ENCODE measurements around the gene RDH13.
"Not testable (repeated sequence)": the region's sequence is repeated elsewhere in the genome, so short reads cannot be mapped to it uniquely, and the experiment has no call there.

RDH13 gene

DNA sequence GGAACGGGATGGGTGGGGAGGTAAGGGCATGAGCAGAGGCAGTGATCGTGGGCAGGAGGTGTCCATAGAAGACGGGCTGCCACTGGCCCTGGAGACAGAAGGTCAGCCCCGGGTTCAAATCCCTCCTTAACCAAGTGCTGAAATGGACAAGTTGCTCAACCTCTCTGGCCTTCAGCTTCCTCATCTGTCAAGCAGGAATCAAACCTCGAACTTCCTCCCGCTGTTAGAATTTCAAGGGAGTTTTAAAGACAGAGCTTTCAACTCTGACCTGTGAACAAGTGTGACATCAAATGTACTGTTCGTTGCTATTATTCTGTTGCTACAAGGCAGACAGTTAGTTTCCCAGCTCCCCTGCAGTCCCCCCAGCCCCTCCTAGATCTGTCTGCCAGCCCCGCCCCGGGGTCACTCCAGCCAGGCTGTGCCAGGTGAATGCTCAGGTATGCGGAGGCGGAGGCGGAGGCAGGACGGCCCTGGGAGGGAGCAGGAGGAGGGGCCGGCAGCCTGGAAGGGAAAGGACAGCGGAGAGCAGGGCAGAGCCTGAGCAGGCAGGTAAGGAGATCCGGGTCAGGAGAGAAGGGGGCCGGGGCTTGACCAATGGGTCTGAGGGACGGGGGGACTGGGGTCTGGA lies 12.5 kb upstream of the RDH13 start, which contains the start of gene EPS8L1:
Gene EPS8L1, plus strand, starts transcription at position 499 of the 628 bp plus-strand sequence. CDS start 576 bp downstream, outside the sequence.
- no peak within 1 kb of the TSS for H3K27ac ChIP-seq (ENCODE audit: low read depth, low read length)
- peaks cover 0 to 6% of the 10 kb centered on the region in 2 donors for H3K27me3 ChIP-seq (ENCODE audit: control insufficient read depth in 1 of 2, insufficient read depth in 2 of 2, low read length in 2 of 2)
- no peaks in the 10 kb centered on the region for H3K36me3 ChIP-seq (ENCODE audit: control insufficient read depth in 1 of 2, insufficient read depth in 2 of 2, low read length in 2 of 2)
- H3K4me1 ChIP-seq (ENCODE audit: control insufficient read depth in 1 of 2, insufficient read depth in 2 of 2, low read length in 2 of 2) = peaks cover 28 to 30% of the 10 kb centered on the region in 2 donors
- H3K9me3 ChIP-seq (ENCODE audit: control insufficient read depth in 1 of 2, low read length in 2 of 2) = no peaks in the 10 kb centered on the region
- peak within 1 kb of the TSS in 1 of 2 donors; percentile 32 for H3K4me3 ChIP-seq (ENCODE audit: low read depth in 1 of 2, low read length in 2 of 2)
- no peak within 1 kb of the TSS for H3K9ac ChIP-seq (ENCODE audit: low read depth in 1 of 2, low read length in 2 of 2)

DNA sequence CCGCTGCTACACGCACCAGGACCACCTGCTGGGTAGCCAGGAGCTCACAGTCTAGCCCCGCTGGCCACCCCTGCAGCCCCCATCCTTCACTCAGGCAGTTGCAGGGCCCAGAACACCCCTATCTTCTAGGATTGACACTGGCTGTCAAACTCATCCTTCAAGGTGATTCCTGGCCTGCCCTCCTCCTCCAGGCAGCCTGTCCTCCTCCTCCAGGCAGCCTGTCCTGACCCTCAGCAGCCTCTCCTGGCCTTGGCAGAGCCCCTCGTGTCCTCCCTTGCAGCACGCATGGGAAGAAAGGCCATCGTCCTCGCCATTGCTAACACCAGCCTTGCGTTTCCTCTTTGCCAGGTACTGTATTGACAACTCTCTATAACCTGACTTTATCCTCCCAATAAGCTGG lies 9.0 kb upstream of the RDH13 start:
- Histone ChIP-seq H3K9ac (ENCODE audit: low read depth in 1 of 2, low read length in 2 of 2) (peak overlapping the region in 1 of 2 donors; percentile 32), H3K27ac (ENCODE audit: low read depth, low read length) (no peak overlapping the region), H3K9me3 (ENCODE audit: control insufficient read depth in 1 of 2, low read length in 2 of 2) (no peaks in the 10 kb centered on the region), H3K27me3 (ENCODE audit: control insufficient read depth in 1 of 2, insufficient read depth in 2 of 2, low read length in 2 of 2) (peaks cover 0 to 4% of the 10 kb centered on the region in 2 donors), H3K4me1 (ENCODE audit: control insufficient read depth in 1 of 2, insufficient read depth in 2 of 2, low read length in 2 of 2) (peaks cover 20 to 27% of the 10 kb centered on the region in 2 donors), H3K4me3 (ENCODE audit: low read depth in 1 of 2, low read length in 2 of 2) (no peak overlapping the region), H3K36me3 (ENCODE audit: control insufficient read depth in 1 of 2, insufficient read depth in 2 of 2, low read length in 2 of 2) (no peaks in the 10 kb centered on the region)

DNA sequence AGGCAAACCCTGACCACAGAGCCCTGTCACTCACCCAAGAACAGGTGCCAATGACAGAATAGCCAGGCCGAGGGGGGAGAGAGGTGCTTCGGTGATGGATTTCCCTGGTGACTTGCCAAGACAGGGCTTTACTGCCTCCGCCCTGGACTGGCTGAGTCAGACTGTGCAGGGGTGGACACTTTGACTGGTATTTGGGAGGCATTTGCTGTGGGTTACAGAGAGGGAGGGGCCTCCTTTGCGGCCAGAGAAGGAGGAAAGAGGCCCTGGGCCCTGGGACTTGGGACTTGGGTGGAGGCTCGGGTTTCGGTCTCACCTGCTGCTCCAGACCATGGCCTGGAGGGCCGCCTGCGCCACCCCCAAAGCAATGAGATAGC lies 8.2 kb upstream of the RDH13 start:
- H3K9me3 ChIP-seq (ENCODE audit: control insufficient read depth in 1 of 2, low read length in 2 of 2) = no peaks in the 10 kb centered on the region
- H3K27ac ChIP-seq (ENCODE audit: low read depth, low read length) = peak overlapping the region; percentile 50
- H3K27me3 ChIP-seq (ENCODE audit: control insufficient read depth in 1 of 2, insufficient read depth in 2 of 2, low read length in 2 of 2) = peaks cover 0 to 4% of the 10 kb centered on the region in 2 donors

DNA sequence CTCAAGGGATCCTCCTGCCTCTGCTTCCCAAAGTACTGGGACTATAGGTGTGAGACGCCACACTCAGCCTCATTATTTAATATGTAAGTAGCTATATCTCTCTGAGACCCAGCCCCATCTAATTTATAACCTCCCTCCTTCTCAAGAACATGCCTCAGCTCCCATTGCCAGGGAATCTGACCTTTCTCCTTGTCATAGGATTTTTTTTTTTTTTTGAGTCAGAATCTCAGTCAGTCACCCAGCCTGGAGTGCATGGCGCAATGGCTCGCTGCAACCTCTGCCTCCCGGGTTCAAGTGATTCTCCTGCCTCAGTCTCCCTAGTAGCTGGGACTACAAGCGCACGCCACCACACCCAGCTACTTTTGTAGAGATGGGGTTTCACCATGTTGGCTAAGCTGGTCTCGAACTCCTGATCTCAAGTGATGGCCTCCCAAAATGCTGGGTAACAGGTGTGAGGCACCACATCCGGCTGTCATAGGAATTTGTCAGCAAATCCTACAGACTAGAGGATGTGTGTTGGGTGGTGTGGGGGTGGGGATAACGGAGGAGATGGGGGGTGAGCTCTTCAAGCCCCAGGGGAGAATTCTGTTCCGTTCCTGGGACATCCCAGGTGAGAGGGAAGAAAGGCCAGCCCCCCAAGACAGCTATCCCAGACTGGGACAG lies 7.6 kb upstream of the RDH13 start:
- no peaks in the 10 kb centered on the region for H3K36me3 ChIP-seq (ENCODE audit: control insufficient read depth in 1 of 2, insufficient read depth in 2 of 2, low read length in 2 of 2)
- peaks cover 0 to 4% of the 10 kb centered on the region in 2 donors for H3K27me3 ChIP-seq (ENCODE audit: control insufficient read depth in 1 of 2, insufficient read depth in 2 of 2, low read length in 2 of 2)
- H3K4me1 ChIP-seq (ENCODE audit: control insufficient read depth in 1 of 2, insufficient read depth in 2 of 2, low read length in 2 of 2) = peaks cover 19 to 27% of the 10 kb centered on the region in 2 donors
- H3K9ac ChIP-seq (ENCODE audit: low read depth in 1 of 2, low read length in 2 of 2) = no peak overlapping the region
- H3K4me3 ChIP-seq (ENCODE audit: low read depth in 1 of 2, low read length in 2 of 2) = no peak overlapping the region
- H3K9me3 ChIP-seq (ENCODE audit: control insufficient read depth in 1 of 2, low read length in 2 of 2) = no peaks in the 10 kb centered on the region
- H3K27ac ChIP-seq (ENCODE audit: low read depth, low read length) = peak overlapping the region; percentile 50

More for the DNA sequence above, 8.2 kb upstream of the RDH13 start:
- Histone ChIP-seq H3K9ac (ENCODE audit: low read depth in 1 of 2, low read length in 2 of 2) (no peak overlapping the region), H3K4me3 (ENCODE audit: low read depth in 1 of 2, low read length in 2 of 2) (no peak overlapping the region), H3K4me1 (ENCODE audit: control insufficient read depth in 1 of 2, insufficient read depth in 2 of 2, low read length in 2 of 2) (peaks cover 20 to 27% of the 10 kb centered on the region in 2 donors), H3K36me3 (ENCODE audit: control insufficient read depth in 1 of 2, insufficient read depth in 2 of 2, low read length in 2 of 2) (no peaks in the 10 kb centered on the region)

DNA sequence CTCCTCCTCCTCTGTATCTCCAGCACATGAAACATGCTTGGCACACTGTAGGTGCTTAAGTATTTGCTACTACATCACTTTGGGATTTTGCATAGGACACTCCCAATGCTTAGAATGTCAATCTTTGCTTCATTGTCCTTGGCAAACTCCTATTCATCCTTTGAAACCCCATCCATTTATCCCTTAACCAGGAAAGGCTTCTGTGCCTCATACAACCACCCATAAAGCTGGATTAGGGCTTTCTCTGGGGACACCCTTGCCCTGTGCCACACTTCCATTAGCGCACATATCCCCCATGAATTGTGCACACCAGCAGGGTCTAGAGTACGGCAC lies 6.9 kb upstream of the RDH13 start:
- Histone ChIP-seq H3K36me3 (ENCODE audit: control insufficient read depth in 1 of 2, insufficient read depth in 2 of 2, low read length in 2 of 2) (no peaks in the 10 kb centered on the region), H3K4me3 (ENCODE audit: low read depth in 1 of 2, low read length in 2 of 2) (peak overlapping the region; percentile 44 to 45), H3K9me3 (ENCODE audit: control insufficient read depth in 1 of 2, low read length in 2 of 2) (no peaks in the 10 kb centered on the region), H3K27me3 (ENCODE audit: control insufficient read depth in 1 of 2, insufficient read depth in 2 of 2, low read length in 2 of 2) (peaks cover 0 to 4% of the 10 kb centered on the region in 2 donors), H3K9ac (ENCODE audit: low read depth in 1 of 2, low read length in 2 of 2) (peak overlapping the region in 1 of 2 donors; percentile 67), H3K4me1 (ENCODE audit: control insufficient read depth in 1 of 2, insufficient read depth in 2 of 2, low read length in 2 of 2) (peaks cover 13 to 23% of the 10 kb centered on the region in 2 donors), H3K27ac (ENCODE audit: low read depth, low read length) (peak overlapping the region; percentile 58)

DNA sequence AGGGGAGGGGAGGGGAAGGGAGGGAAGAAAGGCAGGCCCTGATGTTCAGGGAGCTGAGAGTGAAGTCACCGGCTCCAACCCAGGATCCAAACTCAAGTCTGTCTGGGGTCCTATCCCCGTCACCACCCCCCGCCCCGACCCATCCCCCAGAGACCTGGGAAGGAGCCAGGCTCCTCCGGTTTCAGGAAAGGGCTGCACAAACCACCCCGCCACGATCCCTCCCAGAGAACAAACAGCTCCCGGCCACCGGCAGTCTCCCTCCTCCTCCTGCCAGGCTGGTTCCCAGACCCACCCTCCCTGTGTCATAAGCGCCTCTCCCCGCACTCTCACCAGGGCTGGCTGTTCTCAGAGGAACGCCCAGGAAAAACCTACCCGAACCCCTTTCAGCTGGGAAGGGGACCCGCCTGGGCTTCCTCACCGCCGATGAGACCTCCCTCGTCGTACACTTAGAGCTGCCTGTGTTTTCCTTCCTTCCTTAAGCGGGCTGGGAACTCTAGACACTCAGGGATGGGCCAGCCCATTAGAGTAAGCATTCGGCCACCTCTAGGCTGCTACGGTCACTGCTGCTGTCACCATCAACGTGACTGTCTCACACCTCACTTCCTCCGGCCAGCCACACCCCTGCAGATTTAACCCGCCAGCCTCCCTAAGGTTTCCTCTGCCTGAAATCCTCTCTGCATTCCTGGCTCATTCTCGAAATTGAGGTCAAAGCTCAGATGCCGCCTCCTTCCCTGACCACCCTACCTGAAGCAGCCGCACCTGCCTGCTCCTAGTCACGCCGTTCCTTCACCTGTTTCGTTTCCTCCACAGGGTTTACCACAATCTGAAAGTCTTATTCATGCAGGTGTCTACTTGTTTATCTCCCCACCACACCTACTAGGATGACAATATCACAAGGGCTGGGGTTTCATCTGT lies 6.3 kb upstream of the RDH13 start:
- Histone ChIP-seq H3K4me3 (ENCODE audit: low read depth in 1 of 2, low read length in 2 of 2) (peak overlapping the region; percentile 44 to 45), H3K9ac (ENCODE audit: low read depth in 1 of 2, low read length in 2 of 2) (peak overlapping the region; percentile 59 to 67), H3K27me3 (ENCODE audit: control insufficient read depth in 1 of 2, insufficient read depth in 2 of 2, low read length in 2 of 2) (peaks cover 0 to 4% of the 10 kb centered on the region in 2 donors), H3K36me3 (ENCODE audit: control insufficient read depth in 1 of 2, insufficient read depth in 2 of 2, low read length in 2 of 2) (no peaks in the 10 kb centered on the region), H3K4me1 (ENCODE audit: control insufficient read depth in 1 of 2, insufficient read depth in 2 of 2, low read length in 2 of 2) (peaks cover 13 to 23% of the 10 kb centered on the region in 2 donors), H3K27ac (ENCODE audit: low read depth, low read length) (peak overlapping the region; percentile 58), H3K9me3 (ENCODE audit: control insufficient read depth in 1 of 2, low read length in 2 of 2) (no peaks in the 10 kb centered on the region)

DNA sequence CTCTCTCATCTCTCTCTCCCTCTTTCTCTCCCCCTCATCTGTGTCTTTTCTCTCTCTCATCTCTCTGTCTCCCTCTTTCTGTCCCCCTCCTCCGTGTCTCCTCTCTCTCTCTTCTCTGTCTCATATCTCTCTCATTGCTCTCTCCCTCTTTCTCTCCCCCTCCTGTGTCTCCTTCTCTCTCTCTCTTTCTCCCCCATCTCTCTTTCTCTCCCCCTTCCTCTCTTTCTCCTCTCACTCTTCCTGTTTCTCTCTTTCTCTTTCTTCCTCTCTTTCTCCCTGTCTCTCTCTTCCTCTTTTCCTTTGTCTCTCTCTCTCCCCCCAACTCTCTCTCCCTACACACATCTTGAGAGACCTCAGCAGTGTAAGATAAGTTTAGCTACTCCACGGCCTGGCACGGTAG lies 4.9 kb upstream of the RDH13 start:
- Histone ChIP-seq H3K36me3 (ENCODE audit: control insufficient read depth in 1 of 2, insufficient read depth in 2 of 2, low read length in 2 of 2) (no peaks in the 10 kb centered on the region), H3K9me3 (ENCODE audit: control insufficient read depth in 1 of 2, low read length in 2 of 2) (no peaks in the 10 kb centered on the region), H3K4me3 (ENCODE audit: low read depth in 1 of 2, low read length in 2 of 2) (no peak overlapping the region), H3K9ac (ENCODE audit: low read depth in 1 of 2, low read length in 2 of 2) (no peak overlapping the region), H3K27ac (ENCODE audit: low read depth, low read length) (no peak overlapping the region), H3K4me1 (ENCODE audit: control insufficient read depth in 1 of 2, insufficient read depth in 2 of 2, low read length in 2 of 2) (peaks cover 13 to 23% of the 10 kb centered on the region in 2 donors), H3K27me3 (ENCODE audit: control insufficient read depth in 1 of 2, insufficient read depth in 2 of 2, low read length in 2 of 2) (peaks cover 0 to 4% of the 10 kb centered on the region in 2 donors)

DNA sequence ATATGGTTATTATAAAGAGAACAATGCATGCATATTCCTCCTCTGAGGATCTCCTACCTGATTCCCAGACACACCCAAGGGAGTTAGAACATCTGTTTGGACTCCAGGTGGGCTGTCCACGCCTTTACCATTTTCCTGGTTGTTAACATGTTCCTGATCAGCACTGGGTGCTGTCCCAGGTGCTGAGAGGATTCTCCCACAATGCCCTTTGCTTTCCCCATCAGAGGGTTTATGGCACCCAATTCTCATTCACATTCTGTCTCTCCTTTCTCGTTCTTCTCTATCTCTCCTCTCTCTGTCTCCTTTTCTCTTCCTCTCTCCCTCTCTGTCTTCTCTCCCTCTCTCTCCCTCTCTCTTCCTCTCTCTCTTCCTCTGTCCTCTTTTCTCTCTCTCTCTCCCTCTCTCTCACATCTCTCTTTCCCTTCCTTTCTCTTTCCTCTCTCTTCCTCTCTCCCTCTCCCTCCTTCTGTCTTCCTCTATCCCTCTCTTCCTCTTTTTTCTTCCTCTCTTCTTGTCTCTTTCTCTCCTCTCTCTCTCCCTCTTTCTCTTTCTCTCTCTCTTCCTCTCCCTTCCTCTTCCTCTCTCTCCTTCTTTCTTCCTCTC lies 3.3 kb upstream of the RDH13 start:
- no peaks in the 10 kb centered on the region for H3K36me3 ChIP-seq (ENCODE audit: control insufficient read depth in 1 of 2, insufficient read depth in 2 of 2, low read length in 2 of 2)
- no peak overlapping the region for H3K9ac ChIP-seq (ENCODE audit: low read depth in 1 of 2, low read length in 2 of 2)
- H3K9me3 ChIP-seq (ENCODE audit: control insufficient read depth in 1 of 2, low read length in 2 of 2) = no peaks in the 10 kb centered on the region
- peaks cover 0 to 4% of the 10 kb centered on the region in 2 donors for H3K27me3 ChIP-seq (ENCODE audit: control insufficient read depth in 1 of 2, insufficient read depth in 2 of 2, low read length in 2 of 2)
- no peak overlapping the region for H3K27ac ChIP-seq (ENCODE audit: low read depth, low read length)
- H3K4me1 ChIP-seq (ENCODE audit: control insufficient read depth in 1 of 2, insufficient read depth in 2 of 2, low read length in 2 of 2) = peaks cover 4 to 21% of the 10 kb centered on the region in 2 donors
- no peak overlapping the region for H3K4me3 ChIP-seq (ENCODE audit: low read depth in 1 of 2, low read length in 2 of 2)

DNA sequence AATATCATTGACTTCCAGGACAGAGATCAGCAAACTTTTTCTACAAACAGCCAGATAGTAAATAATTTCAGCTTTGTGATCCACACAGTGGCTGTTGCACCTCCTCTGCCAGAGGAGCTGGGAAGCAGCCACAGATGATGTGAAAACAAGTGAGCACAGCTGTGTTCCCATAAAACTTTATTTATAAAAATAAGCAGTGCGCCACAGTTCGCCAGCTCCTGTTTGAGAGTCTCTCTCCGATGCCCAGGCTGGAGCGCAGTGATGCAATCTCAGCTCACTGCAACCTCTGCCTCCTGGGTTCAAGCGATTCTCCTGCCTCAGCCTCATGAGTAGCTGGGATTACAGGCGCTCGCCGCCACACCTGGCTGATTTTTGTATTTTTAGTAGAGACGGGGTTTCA lies 2.6 kb upstream of the RDH13 start:
- not testable (repeated sequence) for H3K4me3 ChIP-seq (ENCODE audit: low read depth in 1 of 2, low read length in 2 of 2); H3K36me3 ChIP-seq (ENCODE audit: control insufficient read depth in 1 of 2, insufficient read depth in 2 of 2, low read length in 2 of 2); H3K9me3 ChIP-seq (ENCODE audit: control insufficient read depth in 1 of 2, low read length in 2 of 2); H3K27ac ChIP-seq (ENCODE audit: low read depth, low read length); H3K27me3 ChIP-seq (ENCODE audit: control insufficient read depth in 1 of 2, insufficient read depth in 2 of 2, low read length in 2 of 2); H3K9ac ChIP-seq (ENCODE audit: low read depth in 1 of 2, low read length in 2 of 2)
- peaks cover 0 to 15% of the 10 kb centered on the region in 2 donors for H3K4me1 ChIP-seq (ENCODE audit: control insufficient read depth in 1 of 2, insufficient read depth in 2 of 2, low read length in 2 of 2)
